Transverse colon (tissue), 4 donors: ENCODE results near the gene KCNE3. TPM values are rescaled to one million over a fixed set of nuclear protein-coding genes. Genes with fewer than 3 reads are reported as not detected.

Experiments
- DNase-seq: peaks from one replicate; pipeline ENCODE4 v3.0.0-alpha.2; 2019
- H3K27ac ChIP-seq, 4 donors: fragments of 200-600 bp; sonication (generic); 2 replicates each; pipeline ENCODE4 v1.5.1; 2016 to 2018; ENCODE audit warnings: inconsistent platforms in 4 of 4
- H3K27me3 ChIP-seq: fragments of 200-600 bp; sonication (generic); 2 replicates; pipeline ENCODE4 v1.5.1; 2017; ENCODE audit warnings: inconsistent platforms
- H3K36me3 ChIP-seq, 4 donors: fragments of 200-600 bp; sonication (generic); 2 replicates each; pipeline ENCODE4 v1.5.1; 2017 to 2019; ENCODE audit warnings: inconsistent platforms in 4 of 4
- H3K4me1 ChIP-seq, 4 donors: fragments of 200-600 bp; sonication (generic); 2 replicates each; pipeline ENCODE4 v1.5.1; 2017 to 2020; ENCODE audit warnings: inconsistent platforms in 4 of 4
- H3K4me3 ChIP-seq, 4 donors: fragments of 200-600 bp; sonication (generic); 1 replicate in 1 of 4; 2 replicates in 3 of 4; pipeline versions ENCODE4 v1.5.1 to v1.6.1; 2017 to 2019; ENCODE audit warnings: inconsistent platforms in 4 of 4
- H3K9me3 ChIP-seq, 2 donors: fragments of 200-600 bp; sonication (generic); 2 replicates each; pipeline ENCODE4 v1.5.1; 2017 to 2019; ENCODE audit warnings: inconsistent platforms in 2 of 2
- EP300 ChIP-seq: sonication (generic); formaldehyde crosslinking; IDR thresholded peaks from one replicate; pipeline ENCODE4 v1.6.1; 2017; ENCODE audit warnings: antibody characterized with exemption, low read depth
- POLR2A ChIP-seq: fragments of 450-650 bp; IDR thresholded peaks from one replicate; pipeline ENCODE4 v1.6.1; 2016; ENCODE audit warnings: antibody characterized with exemption, mild to moderate bottlenecking, moderate library complexity
- POLR2AphosphoS5 ChIP-seq, 3 donors: sonication (generic); formaldehyde crosslinking; IDR thresholded peaks; one replicate each; pipeline ENCODE4 v1.6.1; 2016; ENCODE audit warnings: antibody characterized with exemption in 3 of 3
- WGBS, 2 donors: methylation state at CpG; one replicate each; pipeline ENCODE4 v1.1.5; 2018; ENCODE audit warnings: low coverage in 1 of 2; 5-methylcytosine and 5-hydroxymethylcytosine counted together
- in situ Hi-C, 4 donors: fragments of 200-750 bp; cut with MboI; loops; one replicate each; pipeline versions ENCODE4 v1.15.0 to v1.15.1; 2017; ENCODE audit warnings: low sequenced_read_pairs in 3 of 4, low pct_ligation_motif_present in 1 of 4, low pct_unique_long_range_greater_than_20kb in 1 of 4
- intact Hi-C: fragments of 100-400 bp; cut with DNase I; formaldehyde crosslinking; loops from one replicate; pipeline ENCODE4 v1.15.1; 2023; ENCODE audit warnings: low total_unique reads
- total RNA-seq, 4 donors: library from RNA; depleted of rRNA; stranded (reverse); fragments of >200 nt; gene quantifications; one replicate each; pipeline ENCODE4 v1.1.0, GENCODE V29; 2016
- TF ChIP-seq, protein P1 (sequence below), 5 experiments: fragments of 200-600 bp in 3 of 5; fragments of 450-650 bp in 2 of 5; sonication (generic) in 3 of 5; IDR thresholded peaks; 1 replicate in 2 of 5; 2 replicates in 3 of 5; pipeline ENCODE4 v1.5.1; 2016 to 2017; ENCODE audit warnings: antibody characterized with exemption in 5 of 5, inconsistent platforms in 3 of 5, mild to moderate bottlenecking in 2 of 5, moderate library complexity in 1 of 5

The KCNE3 gene
- total RNA-seq, 4 donors from 2014 or later = 0.80 to 14.9 (median 6.8) TPM

DNA sequence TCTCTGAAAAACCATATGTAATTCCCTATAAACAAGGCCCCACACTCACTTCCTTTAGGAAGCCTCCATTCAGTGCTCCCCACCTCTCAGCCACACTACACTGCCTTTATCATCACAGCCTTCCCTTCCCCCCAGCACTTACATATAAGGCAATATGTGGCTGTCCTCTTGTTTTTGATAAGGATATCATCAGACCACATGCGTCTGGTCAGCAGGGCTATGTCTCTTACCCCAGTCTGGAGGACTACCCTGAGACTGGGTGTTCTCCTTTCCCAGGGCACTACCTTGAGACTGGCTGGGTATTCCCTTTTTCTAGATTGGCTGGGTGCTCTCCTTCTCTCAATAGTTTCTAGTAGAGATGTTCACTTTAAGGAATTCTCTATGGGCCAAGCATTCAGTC, 7.8 kb downstream of the KCNE3 start:
- in situ Hi-C loops (loop anchor here in 3 of 4 donors (10.0 to 25.0 kb wide), 3 partner anchors 105 to 278 kb away; partner anchors contain the start of genes CHRDL2 (in 3 of the 3) and RNF169 (in 3 of the 3)), intact Hi-C loops (no loop called here)
- Histone ChIP-seq H3K4me1 (peaks cover 0 to 21% (median 9%) of the 10 kb centered on the region in 4 donors), H3K27ac (no peak overlapping the region), H3K9me3 (no peaks in the 10 kb centered on the region), H3K36me3 (peaks cover 0 to 3% (median 0%) of the 10 kb centered on the region in 4 donors), H3K4me3 (no peak overlapping the region), H3K27me3 (no peaks in the 10 kb centered on the region)
- TF ChIP-seq POLR2A (no peak), POLR2AphosphoS5 (IDR thresholded peaks at IDR 0.05) (no peak), EP300 (no peak)
- TF ChIP-seq, protein P1, sequence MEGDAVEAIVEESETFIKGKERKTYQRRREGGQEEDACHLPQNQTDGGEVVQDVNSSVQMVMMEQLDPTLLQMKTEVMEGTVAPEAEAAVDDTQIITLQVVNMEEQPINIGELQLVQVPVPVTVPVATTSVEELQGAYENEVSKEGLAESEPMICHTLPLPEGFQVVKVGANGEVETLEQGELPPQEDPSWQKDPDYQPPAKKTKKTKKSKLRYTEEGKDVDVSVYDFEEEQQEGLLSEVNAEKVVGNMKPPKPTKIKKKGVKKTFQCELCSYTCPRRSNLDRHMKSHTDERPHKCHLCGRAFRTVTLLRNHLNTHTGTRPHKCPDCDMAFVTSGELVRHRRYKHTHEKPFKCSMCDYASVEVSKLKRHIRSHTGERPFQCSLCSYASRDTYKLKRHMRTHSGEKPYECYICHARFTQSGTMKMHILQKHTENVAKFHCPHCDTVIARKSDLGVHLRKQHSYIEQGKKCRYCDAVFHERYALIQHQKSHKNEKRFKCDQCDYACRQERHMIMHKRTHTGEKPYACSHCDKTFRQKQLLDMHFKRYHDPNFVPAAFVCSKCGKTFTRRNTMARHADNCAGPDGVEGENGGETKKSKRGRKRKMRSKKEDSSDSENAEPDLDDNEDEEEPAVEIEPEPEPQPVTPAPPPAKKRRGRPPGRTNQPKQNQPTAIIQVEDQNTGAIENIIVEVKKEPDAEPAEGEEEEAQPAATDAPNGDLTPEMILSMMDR (IDR thresholded peaks at IDR 0.05) = no peak
- 0 to 35% methylated on average over 1 of the region's 1 CpG for WGBS, 2 donors
- DNase-seq = no peak

DNA sequence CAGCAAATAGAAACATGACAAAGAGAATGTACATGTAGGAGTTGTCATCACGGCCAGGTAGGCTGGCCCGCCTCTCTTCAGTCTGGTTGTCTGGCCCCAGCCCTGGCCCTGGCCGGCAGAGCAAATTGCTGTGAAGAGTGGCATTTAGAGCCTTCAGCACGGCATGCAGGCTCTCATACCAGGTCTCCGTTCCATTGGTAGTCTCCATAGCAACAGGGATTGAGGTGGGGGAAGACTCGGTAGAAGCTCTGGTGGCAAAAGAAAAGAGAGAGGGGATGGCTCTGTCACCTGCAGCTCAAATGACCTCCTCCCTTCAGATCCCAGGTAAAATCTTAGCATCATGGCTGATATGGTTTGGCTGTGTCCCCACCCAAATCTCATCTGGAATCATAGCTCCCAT, 10.0 kb downstream of the KCNE3 start:
- peaks cover 0 to 3% (median 0%) of the 10 kb centered on the region in 4 donors for H3K36me3 ChIP-seq
- no peak overlapping the region for H3K27ac ChIP-seq
- 79% methylated on average over 6 of the region's 6 CpGs; no CpG with 5 or more reads in 1 of the 2 donors for WGBS, 2 donors
- no peaks in the 10 kb centered on the region for H3K9me3 ChIP-seq
- TF ChIP-seq POLR2A = no peak
- TF ChIP-seq EP300 = no peak
- TF ChIP-seq, protein P1 (IDR thresholded peaks at IDR 0.05) = no peak
- no peak for TF ChIP-seq POLR2AphosphoS5 (IDR thresholded peaks at IDR 0.05)
- intact Hi-C loops = no loop called here
- H3K4me3 ChIP-seq = no peak overlapping the region
- peaks cover 0 to 16% (median 8%) of the 10 kb centered on the region in 4 donors for H3K4me1 ChIP-seq
- no peaks in the 10 kb centered on the region for H3K27me3 ChIP-seq
- in situ Hi-C loops = loop anchor here in 3 of 4 donors (10.0 to 25.0 kb wide), 3 partner anchors 107 to 280 kb away; partner anchors contain the start of genes CHRDL2 (in 3 of the 3) and RNF169 (in 3 of the 3)
- DNase-seq = no peak

DNA sequence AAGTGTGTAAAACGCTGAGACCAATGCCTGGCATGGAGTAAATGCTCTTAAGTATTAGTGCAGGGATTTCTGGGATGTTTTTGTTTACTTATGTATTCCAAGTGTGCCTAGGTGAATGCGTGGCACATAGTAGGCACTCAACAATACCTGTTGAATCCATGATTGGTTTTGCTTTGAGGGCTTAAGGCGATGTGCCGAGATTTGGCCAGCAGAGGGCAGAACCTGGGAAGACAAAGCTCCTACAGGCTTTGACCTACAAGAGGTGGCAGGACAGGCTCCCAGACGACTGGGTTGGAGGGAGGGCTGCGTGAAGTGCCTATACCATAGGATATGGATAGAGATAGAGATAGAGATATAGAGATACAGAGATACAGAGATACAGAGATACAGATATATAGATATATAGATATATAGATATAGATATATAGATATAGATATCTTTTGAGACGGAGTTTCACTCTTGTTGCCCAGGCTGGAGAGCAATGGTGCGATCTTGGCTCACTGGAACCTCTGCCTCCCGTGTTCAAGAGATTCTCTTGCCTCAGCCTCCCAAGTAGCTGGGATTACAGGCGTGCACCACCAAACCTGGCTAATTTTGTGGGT, 13.9 kb downstream of the KCNE3 start:
- Histone ChIP-seq H3K9me3 (no peaks in the 10 kb centered on the region), H3K27ac (no peak overlapping the region), H3K36me3 (peaks cover 0 to 3% (median 0%) of the 10 kb centered on the region in 4 donors), H3K4me1 (peaks cover 0 to 9% (median 2%) of the 10 kb centered on the region in 4 donors), H3K27me3 (no peaks in the 10 kb centered on the region), H3K4me3 (no peak overlapping the region)
- in situ Hi-C loops = loop anchor here (5.0 to 25.0 kb wide), 5 partner anchors 111 to 284 kb away; partner anchors contain the start of genes CHRDL2 (in 3 of the 4) and RNF169 (in 3 of the 4)
- peak; percentile 77 for DNase-seq
- TF ChIP-seq EP300 (no peak), POLR2AphosphoS5 (IDR thresholded peaks at IDR 0.05) (no peak), POLR2A (no peak)
- TF ChIP-seq, protein P1 (IDR thresholded peaks at IDR 0.05) = peak; percentile 62 to 88 (median 72)
- intact Hi-C loops = loop anchor here (2.0 to 5.0 kb wide), 2 partner anchors 191 to 284 kb away; no protein-coding TSS in a partner anchor
- WGBS, 2 donors = 30% methylated on average over 10 of the region's 10 CpGs; no CpG with 5 or more reads in 1 of the 2 donors

DNA sequence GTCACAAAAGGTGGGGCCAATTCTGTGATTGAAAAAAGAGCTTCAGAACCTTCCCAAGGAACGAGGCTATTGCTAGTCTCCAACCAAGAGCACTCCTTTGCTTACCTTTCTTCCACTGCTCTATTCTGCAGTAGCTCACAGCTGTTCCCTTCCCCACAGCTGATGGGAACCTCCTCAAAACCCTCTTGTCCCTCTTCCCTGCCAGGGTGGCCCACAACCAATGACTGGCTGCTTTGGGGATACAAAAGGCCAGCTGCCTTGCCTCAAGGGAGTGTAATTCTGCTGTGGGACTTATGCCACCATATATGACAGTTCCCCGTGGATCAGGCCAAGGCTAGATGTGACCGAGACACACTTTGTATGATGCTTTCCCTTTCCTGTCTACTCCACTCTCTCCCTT, 15.0 kb downstream of the KCNE3 start:
- Histone ChIP-seq H3K4me1 (peaks cover 0 to 9% (median 2%) of the 10 kb centered on the region in 4 donors), H3K4me3 (no peak overlapping the region), H3K9me3 (no peaks in the 10 kb centered on the region), H3K27ac (no peak overlapping the region), H3K27me3 (no peaks in the 10 kb centered on the region), H3K36me3 (peaks cover 0 to 3% (median 0%) of the 10 kb centered on the region in 4 donors)
- in situ Hi-C loops = loop anchor here (5.0 to 25.0 kb wide), 5 partner anchors 112 to 285 kb away; partner anchors contain the start of genes CHRDL2 (in 3 of the 4) and RNF169 (in 3 of the 4)
- 79% methylated on average over 3 of the region's 3 CpGs; no CpG with 5 or more reads in 1 of the 2 donors for WGBS, 2 donors
- no peak for DNase-seq
- TF ChIP-seq EP300 (no peak), POLR2AphosphoS5 (IDR thresholded peaks at IDR 0.05) (no peak)
- TF ChIP-seq, protein P1 (IDR thresholded peaks at IDR 0.05) = no peak
- intact Hi-C loops = loop anchor here (2.0 to 5.0 kb wide), 2 partner anchors 190 to 285 kb away; no protein-coding TSS in a partner anchor
